OCI-LY7 (cell line): Measurements from ENCODE around the gene S100A2. TPM values are rescaled to one million over a fixed set of nuclear protein-coding genes. Genes with fewer than 3 reads are reported as not detected.

Source experiments
- BruUV-seq: library from RNA; stranded (reverse); fragments of 400-500 nt; replicated peaks from 2 replicates; lab custom pipeline; 2021; lab: Mats Ljungman, UMichigan
- CTCF ChIA-PET: fragments of 300-600 bp; sonication (Branson Sonifier 250); formaldehyde crosslinking; loops from one replicate; lab custom pipeline; 2022; ENCODE audit warnings: antibody characterized with exemption; ENCODE audit not compliant: unreplicated experiment; lab: Charles Lee
- POLR2A ChIA-PET: fragments of 300-600 bp; sonication (Branson Sonifier 250); formaldehyde crosslinking; loops from one replicate; lab custom pipeline; 2022; ENCODE audit warnings: antibody characterized with exemption; lab: Charles Lee
- DNase-seq: peaks from one replicate; pipeline ENCODE4 v3.0.0-alpha.2; 2015; ENCODE audit warnings: low spot score
- H2AFZ ChIP-seq: fragments of 200-600 bp; sonication (generic), shearing (Covaris generic); 2 replicates; pipeline ENCODE4 v1.6.1; 2014; ENCODE audit warnings: mild to moderate bottlenecking, antibody characterized with exemption, low read length, moderate library complexity
- H3K27ac ChIP-seq: fragments of 200-600 bp; sonication (generic); 2 replicates; pipeline ENCODE4 v1.5.1; 2014; ENCODE audit warnings: mixed run types, low read depth, mild to moderate bottlenecking, moderate library complexity, low read length, inconsistent platforms; ENCODE audit not compliant: poor library complexity, severe bottlenecking
- H3K36me3 ChIP-seq: fragments of 200-600 bp; sonication (generic); 2 replicates; pipeline ENCODE4 v1.6.1; 2014; ENCODE audit warnings: mild to moderate bottlenecking, antibody characterized with exemption, low read length, moderate library complexity, mixed read lengths; ENCODE audit not compliant: insufficient read depth
- H3K4me1 ChIP-seq: fragments of 200-600 bp; sonication (generic); 2 replicates; pipeline ENCODE4 v1.5.1; 2014; ENCODE audit warnings: mild to moderate bottlenecking, low read length; ENCODE audit not compliant: insufficient read depth, poor library complexity, severe bottlenecking
- H3K4me2 ChIP-seq: fragments of 200-600 bp; sonication (generic); 2 replicates; pipeline ENCODE4 v1.6.1; 2014; ENCODE audit warnings: mild to moderate bottlenecking, low read length
- H3K4me3 ChIP-seq: fragments of 200-600 bp; sonication (generic); 2 replicates; pipeline ENCODE4 v1.5.1; 2014; ENCODE audit warnings: mild to moderate bottlenecking, low read depth, low read length; ENCODE audit not compliant: poor library complexity, severe bottlenecking
- H3K79me2 ChIP-seq: fragments of 200-600 bp; sonication (generic); 2 replicates; pipeline ENCODE4 v1.6.1; 2016; ENCODE audit warnings: low read depth, mild to moderate bottlenecking, low read length, moderate library complexity, mixed read lengths; ENCODE audit not compliant: insufficient read depth
- H3K9me2 ChIP-seq: fragments of 200-600 bp; sonication (generic); 2 replicates; pipeline ENCODE4 v1.6.1; 2016; ENCODE audit warnings: mild to moderate bottlenecking, low read length, mixed read lengths; ENCODE audit not compliant: insufficient read depth
- H3K9me3 ChIP-seq: fragments of 200-600 bp; sonication (generic); 2 replicates; pipeline ENCODE4 v1.6.1; 2014; ENCODE audit warnings: mild to moderate bottlenecking, mixed run types, low read length, mixed read lengths
- H4K20me1 ChIP-seq: fragments of 200-600 bp; sonication (generic); 2 replicates; pipeline ENCODE4 v1.6.1; 2014; ENCODE audit warnings: mild to moderate bottlenecking, antibody characterized with exemption, low read length, moderate library complexity, mixed read lengths; ENCODE audit not compliant: insufficient read depth
- CTCF ChIP-seq: fragments of 200-600 bp; sonication (generic); conservative IDR thresholded peaks from 2 replicates; pipeline ENCODE4 v1.5.1; 2014; ENCODE audit warnings: mild to moderate bottlenecking, antibody characterized with exemption, low read length, moderate library complexity, mixed read lengths
- EZH2phosphoT487 ChIP-seq: fragments of 200-600 bp; sonication (generic); IDR thresholded peaks from 2 replicates; pipeline ENCODE4 v1.6.1; 2018; ENCODE audit warnings: low read depth, borderline replicate concordance, mild to moderate bottlenecking, mixed run types, antibody characterized with exemption, low read length, moderate library complexity, mixed read lengths
- intact Hi-C: fragments of 100-400 bp; cut with micrococcal nuclease; formaldehyde crosslinking; loops from one replicate; pipeline ENCODE4 v1.10.0; 2022; ENCODE audit not compliant: unreplicated experiment
- total RNA-seq, 2 experiments: library from RNA; depleted of rRNA in 1 of 2; stranded (reverse); fragments of >200 nt in 1 of 2; shearing (Covaris generic) in 1 of 2; gene quantifications; 2 replicates each; pipeline ENCODE4 v1.2.3, GENCODE V29; 2014 to 2022

The S100A2 gene
- total RNA-seq, 2 experiments from 2014 or later: 1.4 TPM; not detected in 1

GRCh38 chr1:153548722-153549688 is 16.6 kb downstream of the S100A2 start, which contains the start of gene S100A3:
Gene S100A3, minus strand, starts transcription at chr1:153549258. Its CDS starts 773 bp downstream, at chr1:153548485.
- intact Hi-C loops: no loop called here
- no peak within 1 kb of the TSS for H3K4me3 ChIP-seq
- no peak within 1 kb of the TSS for H3K4me2 ChIP-seq
- H3K36me3 ChIP-seq: no peaks in the 10 kb centered on the region
- H3K9me2 ChIP-seq: no peaks in the 10 kb centered on the region
- no peak for TF ChIP-seq CTCF
- no peak within 1 kb of the TSS for H2AFZ ChIP-seq
- H4K20me1 ChIP-seq: no peaks in the 10 kb centered on the region
- H3K27ac ChIP-seq: no peak within 1 kb of the TSS
- H3K79me2 ChIP-seq: no peaks in the 10 kb centered on the region
- no TSS peak for BruUV-seq
- no peaks in the 10 kb centered on the region for H3K9me3 ChIP-seq
- no peak for DNase-seq
- peaks cover 16% of the 10 kb centered on the region for H3K4me1 ChIP-seq
- POLR2A ChIA-PET: interaction anchor here (0.5 kb wide), 1 partner anchor 51 kb away, joined by 3 read pairs; no protein-coding TSS in a partner anchor
- CTCF ChIA-PET: no interaction called here

GRCh38 chr1:153547560-153548551 is 17.8 kb downstream of the S100A2 start:
- H3K4me2 ChIP-seq: no peak overlapping the region
- H3K27ac ChIP-seq: no peak overlapping the region
- CTCF ChIA-PET: no interaction called here
- intact Hi-C loops: no loop called here
- no TSS peak for BruUV-seq
- H3K9me2 ChIP-seq: no peaks in the 10 kb centered on the region
- POLR2A ChIA-PET: interaction anchor here (0.5 kb wide), 1 partner anchor 50 kb away, joined by 3 read pairs; no protein-coding TSS in a partner anchor
- H3K4me1 ChIP-seq: peaks cover 16% of the 10 kb centered on the region
- H4K20me1 ChIP-seq: no peaks in the 10 kb centered on the region
- no peak overlapping the region for H3K4me3 ChIP-seq
- no peak overlapping the region for H2AFZ ChIP-seq
- TF ChIP-seq CTCF: no peak
- no peak for TF ChIP-seq EZH2phosphoT487
- H3K79me2 ChIP-seq: no peaks in the 10 kb centered on the region
- no peaks in the 10 kb centered on the region for H3K36me3 ChIP-seq
- no peaks in the 10 kb centered on the region for H3K9me3 ChIP-seq
- DNase-seq: no peak
